SIG-M5 treated with dmso at 0.1 percent for 504 hours (cell line): ENCODE data around the gene GRIN1.

ENCODE experiments used
- DNase-seq: peaks from one replicate; lab custom pipeline; 2025; ENCODE audit not compliant: unreplicated experiment; lab: John Stamatoyannopoulos, UW

GRIN1 gene

GRCh38 chr9:137138722-137139467 lies at the start of gene GRIN1:
Gene GRIN1 (plus strand): TSS chr9:137139154. CDS start chr9:137139487, 333 bp downstream.
- no peak for DNase-seq

- DNase-seq = no peak
Observed at GRCh38 chr9:137089232-137089947, 49.6 kb upstream of the GRIN1 start.

- no peak for DNase-seq
Observed at GRCh38 chr9:137095664-137096517, 43.1 kb upstream of the GRIN1 start.

GRCh38 chr9:137096785-137097546 lies 42.0 kb upstream of the GRIN1 start:
- no peak for DNase-seq

- DNase-seq = no peak
Observed at GRCh38 chr9:137097761-137098462, 41.0 kb upstream of the GRIN1 start.

GRCh38 chr9:137099231-137099630 lies 39.7 kb upstream of the GRIN1 start:
- no peak for DNase-seq

GRCh38 chr9:137103206-137103999 lies 35.6 kb upstream of the GRIN1 start:
- DNase-seq = no peak

GRCh38 chr9:137105814-137106661 lies 32.9 kb upstream of the GRIN1 start:
- DNase-seq = no peak

GRCh38 chr9:137106662-137107250 lies 32.2 kb upstream of the GRIN1 start:
- DNase-seq = no peak

- no peak for DNase-seq
Observed at GRCh38 chr9:137107312-137107921, 31.5 kb upstream of the GRIN1 start.

- DNase-seq = no peak
Observed at GRCh38 chr9:137107982-137108381, 31.0 kb upstream of the GRIN1 start.

GRCh38 chr9:137108608-137109249 lies 30.2 kb upstream of the GRIN1 start:
- DNase-seq = no peak

GRCh38 chr9:137109250-137110146 lies 29.5 kb upstream of the GRIN1 start:
- DNase-seq = no peak

- DNase-seq = no peak
Observed at GRCh38 chr9:137110147-137110910, 28.6 kb upstream of the GRIN1 start.
